ENCODE results near the gene TMEM178A. TPM values are rescaled to one million over a fixed set of nuclear protein-coding genes. Genes with fewer than 3 reads are reported as not detected.

The TMEM178A gene
- total RNA-seq, 4 donors from 2014 or later, result 0.29 to 0.38 TPM; not detected in 2

- Histone ChIP-seq H3K36me3 (peaks cover 0 to 91% (median 0%) of the 10 kb centered on the region in 3 donors), H3K27ac (no peak overlapping the region), H3K4me3 (no peak overlapping the region), H3K9me3 (no peaks in the 10 kb centered on the region), H3K4me1 (no peaks in the 10 kb centered on the region), H3K27me3 (no peaks in the 10 kb centered on the region)
- DNase-seq, result no peak
- WGBS, 2 donors, result 94 to 100% methylated on average over 1 of the region's 1 CpG
- intact Hi-C loops (cut with DNase I), result no loop called here
- no peak for TF ChIP-seq CTCF (IDR thresholded peaks at IDR 0.05)
- no peak for TF ChIP-seq POLR2A (IDR thresholded peaks at IDR 0.05)
Observed at GRCh38 chr2:39741871-39742270, 76.2 kb downstream of the TMEM178A start.

GRCh38 chr2:39743269-39743776 is 77.6 kb downstream of the TMEM178A start:
- Histone ChIP-seq H3K9me3 (no peaks in the 10 kb centered on the region), H3K4me1 (no peaks in the 10 kb centered on the region), H3K27ac (no peak overlapping the region), H3K4me3 (no peak overlapping the region), H3K27me3 (no peaks in the 10 kb centered on the region), H3K36me3 (peaks cover 0 to 87% (median 0%) of the 10 kb centered on the region in 3 donors)
- intact Hi-C loops (cut with DNase I), result no loop called here
- TF ChIP-seq CTCF (IDR thresholded peaks at IDR 0.05) (no peak), POLR2A (IDR thresholded peaks at IDR 0.05) (no peak)
- WGBS, 2 donors, result 33 to 50% methylated on average over 1 of the region's 1 CpG
- DNase-seq, result no peak

GRCh38 chr2:39755466-39755865 is 89.7 kb downstream of the TMEM178A start:
- Histone ChIP-seq H3K27me3 (no peaks in the 10 kb centered on the region), H3K27ac (no peak overlapping the region), H3K4me1 (no peaks in the 10 kb centered on the region), H3K36me3 (peaks cover 4 to 100% (median 7%) of the 10 kb centered on the region in 3 donors), H3K4me3 (no peak overlapping the region), H3K9me3 (no peaks in the 10 kb centered on the region)
- TF ChIP-seq CTCF (IDR thresholded peaks at IDR 0.05) (no peak), POLR2A (IDR thresholded peaks at IDR 0.05) (no peak)
- no peak for DNase-seq
- 88 to 94% methylated on average over 1 of the region's 1 CpG for WGBS, 2 donors
- intact Hi-C loops (cut with DNase I), result no loop called here

GRCh38 chr2:39757156-39757555 is 91.4 kb downstream of the TMEM178A start:
- no peaks in the 10 kb centered on the region for H3K9me3 ChIP-seq
- H3K27me3 ChIP-seq, result no peaks in the 10 kb centered on the region
- H3K4me3 ChIP-seq, result no peak overlapping the region
- DNase-seq, result no peak
- H3K36me3 ChIP-seq, result peaks cover 4 to 100% (median 7%) of the 10 kb centered on the region in 3 donors
- 76 to 97% methylated on average over 4 of the region's 4 CpGs for WGBS, 2 donors
- no peak for TF ChIP-seq POLR2A (IDR thresholded peaks at IDR 0.05)
- TF ChIP-seq CTCF (IDR thresholded peaks at IDR 0.05), result no peak
- intact Hi-C loops (cut with DNase I), result no loop called here
- no peaks in the 10 kb centered on the region for H3K4me1 ChIP-seq
- no peak overlapping the region for H3K27ac ChIP-seq

GRCh38 chr2:39762448-39762847 is 96.7 kb downstream of the TMEM178A start:
- Histone ChIP-seq H3K4me3 (no peak overlapping the region), H3K27ac (no peak overlapping the region), H3K4me1 (no peaks in the 10 kb centered on the region), H3K36me3 (peaks cover 0 to 87% (median 10%) of the 10 kb centered on the region in 3 donors), H3K27me3 (no peaks in the 10 kb centered on the region), H3K9me3 (no peaks in the 10 kb centered on the region)
- TF ChIP-seq CTCF (IDR thresholded peaks at IDR 0.05) (no peak), POLR2A (IDR thresholded peaks at IDR 0.05) (no peak)
- no peak for DNase-seq
- 92 to 95% methylated on average over 2 of the region's 2 CpGs for WGBS, 2 donors
- intact Hi-C loops (cut with DNase I), result no loop called here

Other genes starting within 250 kb of the TMEM178A start
- 10 to 100 TPM; 12.6 to 35.1 (median 15.8) TPM for gene MAP4K3, start 228.6 kb upstream of the TMEM178A start, total RNA-seq
- 10 to 100 TPM in 3 of 4 donors, 1 to 10 TPM in 1; 5.2 to 16.4 (median 12.2) TPM for gene THUMPD2, start 113.3 kb downstream of the TMEM178A start, total RNA-seq